GM23338 (cell line): ENCODE data around the gene TFF1. TPM values are rescaled to one million over a fixed set of nuclear protein-coding genes. Genes with fewer than 3 reads are reported as not detected.

Source experiments
- ATAC-seq: fragments of 200-7000 bp; cut with Tn5 transposase; 3 replicates; pipeline ENCODE4 v1.9.1; 2020
- DNase-seq: peaks from one replicate; pipeline ENCODE4 v3.0.0-alpha.2; 2015; ENCODE audit warnings: low spot score
- H2AFZ ChIP-seq: fragments of 200-600 bp; sonication (generic); 2 replicates; pipeline ENCODE4 v1.8.0; 2016; ENCODE audit warnings: antibody characterized with exemption, mild to moderate bottlenecking, moderate library complexity
- H3F3A ChIP-seq: fragments of 200-600 bp; sonication (generic); replicated peaks from 2 replicates; pipeline ENCODE4 v1.8.0; 2017; ENCODE audit warnings: antibody characterized with exemption, mixed run types, low read depth
- H3K27ac ChIP-seq: fragments of 200-600 bp; sonication (generic); 2 replicates; pipeline ENCODE4 v1.6.1; 2016; ENCODE audit warnings: low read depth
- H3K27me3 ChIP-seq: fragments of 200-600 bp; sonication (generic); 2 replicates; pipeline ENCODE4 v1.8.0; 2016; ENCODE audit warnings: mild to moderate bottlenecking, mixed run types, moderate library complexity; ENCODE audit not compliant: insufficient read depth
- H3K36me3 ChIP-seq: fragments of 200-600 bp; sonication (generic); 2 replicates; pipeline ENCODE4 v1.8.0; 2016; ENCODE audit warnings: mild to moderate bottlenecking; ENCODE audit not compliant: insufficient read depth
- H3K4me1 ChIP-seq: fragments of 200-600 bp; sonication (generic); 2 replicates; pipeline ENCODE4 v1.8.0; 2016; ENCODE audit warnings: mild to moderate bottlenecking, moderate library complexity; ENCODE audit not compliant: insufficient read depth
- H3K4me2 ChIP-seq: fragments of 200-600 bp; sonication (generic); 2 replicates; pipeline ENCODE4 v1.7.1; 2017; ENCODE audit warnings: mixed run types
- H3K4me3 ChIP-seq: fragments of 200-600 bp; sonication (generic); 2 replicates; pipeline ENCODE4 v1.6.1; 2016; ENCODE audit warnings: mixed run types
- H3K79me2 ChIP-seq: fragments of 200-600 bp; sonication (generic); replicated peaks from 2 replicates; pipeline ENCODE4 v1.8.0; 2017; ENCODE audit warnings: mild to moderate bottlenecking; ENCODE audit not compliant: insufficient read depth
- H3K9me2 ChIP-seq: fragments of 200-600 bp; sonication (generic); 2 replicates; pipeline ENCODE4 v1.8.0; 2017; ENCODE audit not compliant: insufficient read depth
- H4K20me1 ChIP-seq: fragments of 200-600 bp; sonication (generic); replicated peaks from 2 replicates; pipeline ENCODE4 v1.8.0; 2017; ENCODE audit warnings: mild to moderate bottlenecking; ENCODE audit not compliant: insufficient read depth
- H3K27ac Mint-ChIP-seq: 2 replicates; pipeline ENCODE4 v1.8.0; 2020; ENCODE audit warnings: inconsistent platforms, mild to moderate bottlenecking, moderate library complexity, mixed read lengths
- H3K27me3 Mint-ChIP-seq: 3 replicates; pipeline ENCODE4 v1.8.0; 2022; ENCODE audit warnings: low read depth, mild to moderate bottlenecking, moderate library complexity, mixed read lengths, inconsistent platforms; ENCODE audit not compliant: insufficient read depth, poor library complexity
- H3K36me3 Mint-ChIP-seq: 3 replicates; pipeline ENCODE4 v1.8.0; 2021; ENCODE audit warnings: low read depth, mild to moderate bottlenecking, inconsistent platforms, moderate library complexity, mixed read lengths
- H3K4me1 Mint-ChIP-seq: 3 replicates; pipeline ENCODE4 v1.8.0; 2020; ENCODE audit warnings: mild to moderate bottlenecking, inconsistent platforms, mixed read lengths
- H3K4me3 Mint-ChIP-seq: 3 replicates; pipeline ENCODE4 v1.8.0; 2021; ENCODE audit warnings: moderate library complexity, mild to moderate bottlenecking, inconsistent platforms, mixed read lengths
- H3K9me3 Mint-ChIP-seq: 3 replicates; pipeline ENCODE4 v1.8.0; 2020; ENCODE audit warnings: moderate library complexity, mild to moderate bottlenecking, inconsistent platforms, mixed read lengths
- CREB1 ChIP-seq: fragments of 250-450 bp; sonication (Bioruptor Pico); IDR thresholded peaks from 2 replicates; pipeline ENCODE4 v1.5.0; 2020; ENCODE audit warnings: low read depth, mild to moderate bottlenecking, moderate library complexity
- ETS1 ChIP-seq: IDR thresholded peaks from 2 replicates; pipeline ENCODE4 v1.6.1; 2016; ENCODE audit warnings: antibody characterized with exemption
- EZH2phosphoT487 ChIP-seq: fragments of 200-600 bp; sonication (generic); IDR thresholded peaks from one replicate; pipeline ENCODE4 v1.8.1; 2018; ENCODE audit warnings: antibody characterized with exemption; ENCODE audit not compliant: unreplicated experiment
- JUNB ChIP-seq: IDR thresholded peaks from one replicate; pipeline ENCODE4 v1.6.1; 2016; ENCODE audit warnings: antibody characterized with exemption; ENCODE audit not compliant: unreplicated experiment
- POLR2AphosphoS5 ChIP-seq: IDR thresholded peaks from 2 replicates; pipeline ENCODE4 v1.6.1; 2016; ENCODE audit warnings: antibody characterized with exemption, low read depth
- REST ChIP-seq: IDR thresholded peaks from one replicate; pipeline ENCODE4 v1.6.1; 2018; ENCODE audit warnings: antibody characterized with exemption; ENCODE audit not compliant: unreplicated experiment
- STAT1 ChIP-seq: IDR thresholded peaks from one replicate; pipeline ENCODE4 v1.6.1; 2016; ENCODE audit warnings: antibody characterized with exemption; ENCODE audit not compliant: unreplicated experiment
- ZNF114 ChIP-seq: fragments of 250-450 bp; sonication (Bioruptor Pico); IDR thresholded peaks from 2 replicates; pipeline ENCODE4 v1.5.0; 2020; ENCODE audit warnings: mild to moderate bottlenecking, moderate library complexity
- ZNF331 ChIP-seq: fragments of 250-450 bp; sonication (Bioruptor Pico); IDR thresholded peaks from 2 replicates; pipeline ENCODE4 v1.5.0; 2020; ENCODE audit warnings: low read depth, mild to moderate bottlenecking, moderate library complexity
- polyA plus RNA-seq: library from polyadenylated mRNA; unstranded; fragments of >200 nt; fragmentation: Nextera tagmentation; extraction: Ambion mirVana; gene quantifications from 2 replicates; pipeline ENCODE4 v1.2.1, GENCODE V29; 2016
- total RNA-seq: library from RNA; depleted of rRNA; stranded (reverse); fragments of >200 nt; shearing (Covaris generic); gene quantifications from 2 replicates; pipeline ENCODE4 v1.2.3, GENCODE V29; 2014
- TF ChIP-seq, protein P1 (sequence below): fragments of 250-450 bp; sonication (Bioruptor Pico); IDR thresholded peaks from 2 replicates; pipeline ENCODE4 v1.5.0; 2020; ENCODE audit warnings: mild to moderate bottlenecking, moderate library complexity

Gene TFF1
- total and polyA plus RNA-seq, 2 experiments from 2014 or later: not detected

- Histone ChIP-seq H4K20me1 (no peaks in the 10 kb centered on the region), H3K4me3 (no peak overlapping the region), H3K4me2 (no peak overlapping the region), H3K4me1 (no peaks in the 10 kb centered on the region), H3F3A (no peaks in the 10 kb centered on the region), H3K27ac (no peak overlapping the region), H3K9me2 (0 out of 2 replicates have a peak, but pooled peaks cover 9% of the 10 kb centered on the region), H3K27me3 (no peaks in the 10 kb centered on the region), H2AFZ (no peak overlapping the region), H3K79me2 (no peaks in the 10 kb centered on the region), H3K36me3 (no peaks in the 10 kb centered on the region)
- H3K4me3 Mint-ChIP-seq: no peak overlapping the region
- H3K27ac Mint-ChIP-seq: no peak overlapping the region
- H3K4me1 Mint-ChIP-seq: no peaks in the 10 kb centered on the region
- DNase-seq (no peak), ATAC-seq (no peak)
- H3K9me3 Mint-ChIP-seq: peaks cover 23% of the 10 kb centered on the region
- TF ChIP-seq ETS1 (no peak), CREB1 (no peak), ZNF114 (no peak), POLR2AphosphoS5 (no peak), ZNF331 (no peak), JUNB (no peak), STAT1 (no peak)
- H3K27me3 Mint-ChIP-seq: peaks cover 9% of the 10 kb centered on the region
- H3K36me3 Mint-ChIP-seq: peaks cover 6% of the 10 kb centered on the region
These were observed 10.3 kb downstream of the TFF1 start for GRCh38 chr21:42356046-42356445.

GRCh38 chr21:42353623-42354022 lies 12.7 kb downstream of the TFF1 start:
- Histone ChIP-seq H3K27ac (no peak overlapping the region), H3K4me2 (no peak overlapping the region), H3K4me3 (no peak overlapping the region), H3K36me3 (no peaks in the 10 kb centered on the region), H3F3A (no peaks in the 10 kb centered on the region), H3K27me3 (no peaks in the 10 kb centered on the region), H3K9me2 (0 out of 2 replicates have a peak, but pooled peaks cover 9% of the 10 kb centered on the region), H3K4me1 (no peaks in the 10 kb centered on the region), H4K20me1 (no peaks in the 10 kb centered on the region), H3K79me2 (no peaks in the 10 kb centered on the region), H2AFZ (no peak overlapping the region)
- no peaks in the 10 kb centered on the region for H3K4me1 Mint-ChIP-seq
- no peaks in the 10 kb centered on the region; the same call in 2 of the 3 replicates for H3K36me3 Mint-ChIP-seq
- no peak for DNase-seq
- H3K27me3 Mint-ChIP-seq: peaks cover 9% of the 10 kb centered on the region
- no peak for ATAC-seq
- no peak overlapping the region for H3K27ac Mint-ChIP-seq
- H3K4me3 Mint-ChIP-seq: no peak overlapping the region; the same call in 2 of the 3 replicates
- H3K9me3 Mint-ChIP-seq: peaks cover 7% of the 10 kb centered on the region; the same call in 2 of the 3 replicates
- TF ChIP-seq CREB1: no peak
- TF ChIP-seq, protein P1, sequence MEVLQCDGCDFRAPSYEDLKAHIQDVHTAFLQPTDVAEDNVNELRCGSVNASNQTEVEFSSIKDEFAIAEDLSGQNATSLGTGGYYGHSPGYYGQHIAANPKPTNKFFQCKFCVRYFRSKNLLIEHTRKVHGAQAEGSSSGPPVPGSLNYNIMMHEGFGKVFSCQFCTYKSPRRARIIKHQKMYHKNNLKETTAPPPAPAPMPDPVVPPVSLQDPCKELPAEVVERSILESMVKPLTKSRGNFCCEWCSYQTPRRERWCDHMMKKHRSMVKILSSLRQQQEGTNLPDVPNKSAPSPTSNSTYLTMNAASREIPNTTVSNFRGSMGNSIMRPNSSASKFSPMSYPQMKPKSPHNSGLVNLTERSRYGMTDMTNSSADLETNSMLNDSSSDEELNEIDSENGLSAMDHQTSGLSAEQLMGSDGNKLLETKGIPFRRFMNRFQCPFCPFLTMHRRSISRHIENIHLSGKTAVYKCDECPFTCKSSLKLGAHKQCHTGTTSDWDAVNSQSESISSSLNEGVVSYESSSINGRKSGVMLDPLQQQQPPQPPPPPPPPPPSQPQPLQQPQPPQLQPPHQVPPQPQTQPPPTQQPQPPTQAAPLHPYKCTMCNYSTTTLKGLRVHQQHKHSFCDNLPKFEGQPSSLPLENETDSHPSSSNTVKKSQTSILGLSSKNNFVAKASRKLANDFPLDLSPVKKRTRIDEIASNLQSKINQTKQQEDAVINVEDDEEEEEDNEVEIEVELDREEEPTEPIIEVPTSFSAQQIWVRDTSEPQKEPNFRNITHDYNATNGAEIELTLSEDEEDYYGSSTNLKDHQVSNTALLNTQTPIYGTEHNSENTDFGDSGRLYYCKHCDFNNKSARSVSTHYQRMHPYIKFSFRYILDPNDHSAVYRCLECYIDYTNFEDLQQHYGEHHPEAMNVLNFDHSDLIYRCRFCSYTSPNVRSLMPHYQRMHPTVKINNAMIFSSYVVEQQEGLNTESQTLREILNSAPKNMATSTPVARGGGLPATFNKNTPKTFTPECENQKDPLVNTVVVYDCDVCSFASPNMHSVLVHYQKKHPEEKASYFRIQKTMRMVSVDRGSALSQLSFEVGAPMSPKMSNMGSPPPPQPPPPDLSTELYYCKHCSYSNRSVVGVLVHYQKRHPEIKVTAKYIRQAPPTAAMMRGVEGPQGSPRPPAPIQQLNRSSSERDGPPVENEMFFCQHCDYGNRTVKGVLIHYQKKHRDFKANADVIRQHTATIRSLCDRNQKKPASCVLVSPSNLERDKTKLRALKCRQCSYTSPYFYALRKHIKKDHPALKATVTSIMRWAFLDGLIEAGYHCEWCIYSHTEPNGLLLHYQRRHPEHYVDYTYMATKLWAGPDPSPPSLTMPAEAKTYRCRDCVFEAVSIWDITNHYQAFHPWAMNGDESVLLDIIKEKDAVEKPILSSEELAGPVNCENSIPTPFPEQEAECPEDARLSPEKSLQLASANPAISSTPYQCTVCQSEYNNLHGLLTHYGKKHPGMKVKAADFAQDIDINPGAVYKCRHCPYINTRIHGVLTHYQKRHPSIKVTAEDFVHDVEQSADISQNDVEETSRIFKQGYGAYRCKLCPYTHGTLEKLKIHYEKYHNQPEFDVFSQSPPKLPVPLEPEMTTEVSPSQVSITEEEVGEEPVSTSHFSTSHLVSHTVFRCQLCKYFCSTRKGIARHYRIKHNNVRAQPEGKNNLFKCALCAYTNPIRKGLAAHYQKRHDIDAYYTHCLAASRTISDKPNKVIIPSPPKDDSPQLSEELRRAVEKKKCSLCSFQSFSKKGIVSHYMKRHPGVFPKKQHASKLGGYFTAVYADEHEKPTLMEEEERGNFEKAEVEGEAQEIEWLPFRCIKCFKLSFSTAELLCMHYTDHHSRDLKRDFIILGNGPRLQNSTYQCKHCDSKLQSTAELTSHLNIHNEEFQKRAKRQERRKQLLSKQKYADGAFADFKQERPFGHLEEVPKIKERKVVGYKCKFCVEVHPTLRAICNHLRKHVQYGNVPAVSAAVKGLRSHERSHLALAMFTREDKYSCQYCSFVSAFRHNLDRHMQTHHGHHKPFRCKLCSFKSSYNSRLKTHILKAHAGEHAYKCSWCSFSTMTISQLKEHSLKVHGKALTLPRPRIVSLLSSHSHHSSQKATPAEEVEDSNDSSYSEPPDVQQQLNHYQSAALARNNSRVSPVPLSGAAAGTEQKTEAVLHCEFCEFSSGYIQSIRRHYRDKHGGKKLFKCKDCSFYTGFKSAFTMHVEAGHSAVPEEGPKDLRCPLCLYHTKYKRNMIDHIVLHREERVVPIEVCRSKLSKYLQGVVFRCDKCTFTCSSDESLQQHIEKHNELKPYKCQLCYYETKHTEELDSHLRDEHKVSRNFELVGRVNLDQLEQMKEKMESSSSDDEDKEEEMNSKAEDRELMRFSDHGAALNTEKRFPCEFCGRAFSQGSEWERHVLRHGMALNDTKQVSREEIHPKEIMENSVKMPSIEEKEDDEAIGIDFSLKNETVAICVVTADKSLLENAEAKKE: no peak
- no peak for TF ChIP-seq ZNF331
- TF ChIP-seq STAT1: no peak
- TF ChIP-seq POLR2AphosphoS5: no peak
- no peak for TF ChIP-seq REST
- no peak for TF ChIP-seq JUNB
- no peak for TF ChIP-seq ETS1
- TF ChIP-seq EZH2phosphoT487: no peak
